CD14-positive monocyte (primary cell): ENCODE data around the gene FN1. TPM values are rescaled to one million over a fixed set of nuclear protein-coding genes. Genes with fewer than 3 reads are reported as not detected.

Source experiments
- DNase-seq, 3 donors: peaks; one replicate each; pipeline ENCODE4 v3.0.0-alpha.2; 2011 to 2022
- H2AFZ ChIP-seq: 2 replicates; pipeline ENCODE4 v1.6.0; 2012; ENCODE audit warnings: mild to moderate bottlenecking, low read depth, low read length, inconsistent platforms; ENCODE audit not compliant: insufficient read depth, poor library complexity, severe bottlenecking
- H3K27ac ChIP-seq, 2 donors: 1 replicate in 1 of 2; 2 replicates in 1 of 2; pipeline ENCODE4 v1.5.1; 2012 to 2013; ENCODE audit warnings: low read length in 2 of 2, control low read depth in 1 of 2, inconsistent platforms in 1 of 2, low read depth in 1 of 2, mild to moderate bottlenecking in 1 of 2
- H3K27me3 ChIP-seq, 2 donors: one replicate each; pipeline versions ENCODE4 v1.6.0 to v1.6.1; 2011 to 2013; ENCODE audit warnings: low read length in 2 of 2; ENCODE audit not compliant: control insufficient read depth in 2 of 2, insufficient read depth in 2 of 2
- H3K36me3 ChIP-seq, 2 donors: replicated peaks in 1 of 2; 1 replicate in 1 of 2; 2 replicates in 1 of 2; pipeline versions ENCODE4 v1.5.1 to v1.6.1; 2012 to 2013; ENCODE audit warnings: low read length in 2 of 2, control low read depth in 1 of 2, inconsistent platforms in 1 of 2, mild to moderate bottlenecking in 1 of 2; ENCODE audit not compliant: insufficient read depth in 2 of 2, control insufficient read depth in 1 of 2
- H3K4me1 ChIP-seq, 2 donors: 1 replicate in 1 of 2; 2 replicates in 1 of 2; pipeline versions ENCODE4 v1.5.1 to v1.6.1; 2012 to 2013; ENCODE audit warnings: low read length in 2 of 2, control low read depth in 1 of 2, inconsistent platforms in 1 of 2, mild to moderate bottlenecking in 1 of 2, moderate library complexity in 1 of 2; ENCODE audit not compliant: insufficient read depth in 2 of 2, control insufficient read depth in 1 of 2
- H3K4me2 ChIP-seq: replicated peaks from 2 replicates; pipeline ENCODE3; 2012; ENCODE audit warnings: low read length, moderate library complexity, mild to moderate bottlenecking; ENCODE audit not compliant: poor library complexity, severe bottlenecking; ENCODE audit errors: extremely low read depth
- H3K4me3 ChIP-seq, 3 experiments: fragments of 200-600 bp in 1 of 3; sonication (generic) in 1 of 3; replicated peaks in 1 of 3; 1 replicate in 2 of 3; 2 replicates in 1 of 3; pipeline ENCODE4 v1.5.1; 2011 to 2013; ENCODE audit warnings: low read length in 3 of 3, mild to moderate bottlenecking in 3 of 3, control low read depth in 2 of 3, low read depth in 2 of 3, inconsistent platforms in 1 of 3, moderate library complexity in 1 of 3
- H3K79me2 ChIP-seq: 2 replicates; pipeline ENCODE4 v1.6.0; 2012; ENCODE audit warnings: mild to moderate bottlenecking, control low read depth, inconsistent platforms, low read length, moderate library complexity; ENCODE audit not compliant: insufficient read depth
- H3K9ac ChIP-seq: 2 replicates; pipeline ENCODE4 v1.6.0; 2017; ENCODE audit warnings: low read length, mild to moderate bottlenecking; ENCODE audit not compliant: insufficient read depth, poor library complexity, severe bottlenecking
- H3K9me3 ChIP-seq, 2 donors: replicated peaks in 1 of 2; 1 replicate in 1 of 2; 2 replicates in 1 of 2; pipeline versions ENCODE4 v1.5.1 to v1.6.1; 2012 to 2013; ENCODE audit warnings: low read length in 2 of 2, control low read depth in 1 of 2; ENCODE audit not compliant: control insufficient read depth in 1 of 2, insufficient read depth in 1 of 2
- H4K20me1 ChIP-seq: 2 replicates; pipeline ENCODE4 v1.6.0; 2012; ENCODE audit warnings: mild to moderate bottlenecking, low read length, control low read depth, moderate library complexity; ENCODE audit not compliant: insufficient read depth
- H3K27ac Mint-ChIP-seq, 7 donors: one replicate each; pipeline ENCODE4 v1.8.0; 2020; ENCODE audit warnings: mild to moderate bottlenecking in 7 of 7, mixed read lengths in 7 of 7, moderate library complexity in 6 of 7, inconsistent platforms in 2 of 7
- H3K27me3 Mint-ChIP-seq, 3 donors: one replicate each; pipeline ENCODE4 v1.8.0; 2021 to 2022; ENCODE audit warnings: low read depth in 3 of 3, mild to moderate bottlenecking in 3 of 3, mixed read lengths in 3 of 3, moderate library complexity in 3 of 3, inconsistent platforms in 1 of 3
- H3K36me3 Mint-ChIP-seq, 2 donors: one replicate each; pipeline ENCODE4 v1.8.0; 2020; ENCODE audit warnings: mixed read lengths in 2 of 2, inconsistent platforms in 1 of 2, mild to moderate bottlenecking in 1 of 2
- H3K4me1 Mint-ChIP-seq: one replicate; pipeline ENCODE4 v1.8.0; 2020; ENCODE audit warnings: mild to moderate bottlenecking, mixed read lengths
- H3K4me3 Mint-ChIP-seq, 2 donors: one replicate each; pipeline ENCODE4 v1.8.0; 2020; ENCODE audit warnings: mild to moderate bottlenecking in 2 of 2, mixed read lengths in 2 of 2, moderate library complexity in 1 of 2
- H3K9me3 Mint-ChIP-seq, 7 donors: one replicate each; pipeline ENCODE4 v1.8.0; 2020 to 2022; ENCODE audit warnings: mixed read lengths in 7 of 7, mild to moderate bottlenecking in 6 of 7, moderate library complexity in 6 of 7, inconsistent platforms in 2 of 7
- WGBS: methylation state at CpG from one replicate; pipeline ENCODE4 v1.1.5; 2013; ENCODE audit warnings: missing lambda C conversion rate; ENCODE audit not compliant: insufficient coverage; 5-methylcytosine and 5-hydroxymethylcytosine counted together
- intact Hi-C, 2 donors: fragments of 100-400 bp; cut with micrococcal nuclease; formaldehyde crosslinking; loops; one replicate each; pipeline versions ENCODE4 v1.15.0 to v1.15.1; 2023
- polyA plus RNA-seq, 3 donors: library from polyadenylated mRNA; depleted of rRNA in 1 of 3; unstranded in 2 of 3; stranded (reverse) in 1 of 3; fragments of 300-500 nt in 2 of 3; fragments of >200 nt in 1 of 3; fragmentation: Illumina TruSeq in 2 of 3; gene quantifications; 1 replicate in 2 of 3; 2 replicates in 1 of 3; pipeline ENCODE4 v1.2.3, GENCODE V29; 2012 to 2021
- TF ChIP-seq, protein P1 (sequence below): fragments of 200-600 bp; IDR thresholded peaks from one replicate; pipeline ENCODE4 v1.8.0; 2022; ENCODE audit warnings: antibody characterized with exemption, mild to moderate bottlenecking

FN1 gene
- polyA plus RNA-seq, 3 donors = 0.21 to 0.72 (median 0.23) TPM

DNA sequence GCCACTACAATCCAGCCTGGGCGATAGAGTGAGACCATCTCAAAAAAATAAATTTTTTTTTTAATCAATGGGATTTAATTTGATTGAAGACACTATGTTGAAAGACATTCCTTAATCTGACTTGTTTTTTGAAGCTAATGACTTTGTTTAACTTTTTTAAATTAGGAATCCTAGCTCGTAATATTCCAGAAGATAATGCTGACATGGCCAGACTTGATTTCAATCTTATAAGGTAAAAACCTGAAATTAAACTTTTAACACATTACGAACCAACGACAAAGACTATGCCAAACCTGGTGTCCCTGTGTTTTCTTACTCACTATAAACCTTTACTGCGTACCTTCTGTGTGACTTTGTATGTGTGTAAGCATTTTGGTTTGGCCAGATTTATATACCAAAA lies 116.4 kb downstream of the FN1 start:
- Histone ChIP-seq H3K27me3 (no peaks in the 10 kb centered on the region), H3K36me3 (peaks cover 31 to 55% of the 10 kb centered on the region in 2 donors), H3K4me1 (no peaks in the 10 kb centered on the region), H2AFZ (no peak overlapping the region), H3K27ac (no peak overlapping the region), H3K4me2 (no peak overlapping the region), H3K79me2 (no peaks in the 10 kb centered on the region), H3K9me3 (no peaks in the 10 kb centered on the region), H4K20me1 (no peaks in the 10 kb centered on the region), H3K9ac (no peak overlapping the region), H3K4me3 (no peak overlapping the region)
- TF ChIP-seq, protein P1, sequence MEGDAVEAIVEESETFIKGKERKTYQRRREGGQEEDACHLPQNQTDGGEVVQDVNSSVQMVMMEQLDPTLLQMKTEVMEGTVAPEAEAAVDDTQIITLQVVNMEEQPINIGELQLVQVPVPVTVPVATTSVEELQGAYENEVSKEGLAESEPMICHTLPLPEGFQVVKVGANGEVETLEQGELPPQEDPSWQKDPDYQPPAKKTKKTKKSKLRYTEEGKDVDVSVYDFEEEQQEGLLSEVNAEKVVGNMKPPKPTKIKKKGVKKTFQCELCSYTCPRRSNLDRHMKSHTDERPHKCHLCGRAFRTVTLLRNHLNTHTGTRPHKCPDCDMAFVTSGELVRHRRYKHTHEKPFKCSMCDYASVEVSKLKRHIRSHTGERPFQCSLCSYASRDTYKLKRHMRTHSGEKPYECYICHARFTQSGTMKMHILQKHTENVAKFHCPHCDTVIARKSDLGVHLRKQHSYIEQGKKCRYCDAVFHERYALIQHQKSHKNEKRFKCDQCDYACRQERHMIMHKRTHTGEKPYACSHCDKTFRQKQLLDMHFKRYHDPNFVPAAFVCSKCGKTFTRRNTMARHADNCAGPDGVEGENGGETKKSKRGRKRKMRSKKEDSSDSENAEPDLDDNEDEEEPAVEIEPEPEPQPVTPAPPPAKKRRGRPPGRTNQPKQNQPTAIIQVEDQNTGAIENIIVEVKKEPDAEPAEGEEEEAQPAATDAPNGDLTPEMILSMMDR = no peak
- Mint-ChIP-seq H3K36me3 (peaks cover 52 to 57% of the 10 kb centered on the region in 2 donors), H3K4me1 (peaks cover 2% of the 10 kb centered on the region), H3K9me3 (peaks cover 0 to 1% (median 0%) of the 10 kb centered on the region in 7 donors), H3K27me3 (no peaks in the 10 kb centered on the region), H3K27ac (no peak overlapping the region), H3K4me3 (no peak overlapping the region)
- intact Hi-C loops = no loop called here
- WGBS = no CpG with 5 or more reads among the region's 5 CpGs
- DNase-seq = no peak

DNA sequence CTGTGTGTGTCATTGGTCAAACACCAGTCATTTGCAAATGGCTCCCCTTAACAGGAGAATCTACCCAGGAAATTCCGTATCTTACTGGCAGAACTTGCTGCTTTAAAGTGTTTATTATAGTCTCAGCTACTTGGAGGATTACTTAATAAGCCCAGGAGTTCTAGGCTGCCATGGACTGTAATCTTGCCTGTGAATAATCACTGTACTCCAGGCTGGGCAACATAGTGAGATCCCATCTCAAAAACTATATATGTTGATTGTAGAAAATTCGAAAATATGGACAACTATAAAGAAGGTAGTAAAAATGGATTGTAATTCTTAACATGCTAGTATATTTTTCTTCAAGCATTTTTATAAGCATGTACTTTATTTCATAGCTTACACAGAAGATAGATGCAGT lies 119.5 kb downstream of the FN1 start:
- peaks cover 10 to 12% of the 10 kb centered on the region in 2 donors for H3K4me1 ChIP-seq
- H3K4me2 ChIP-seq = no peak overlapping the region
- Mint-ChIP-seq H3K27me3 (no peaks in the 10 kb centered on the region), H3K4me1 (peaks cover 19% of the 10 kb centered on the region), H3K27ac (no peak overlapping the region), H3K9me3 (peaks cover 0 to 1% (median 0%) of the 10 kb centered on the region in 7 donors), H3K36me3 (peaks cover 30 to 37% of the 10 kb centered on the region in 2 donors), H3K4me3 (no peak overlapping the region)
- TF ChIP-seq, protein P1 = no peak
- peaks cover 25 to 34% of the 10 kb centered on the region in 2 donors for H3K36me3 ChIP-seq
- no peaks in the 10 kb centered on the region for H4K20me1 ChIP-seq
- H3K9me3 ChIP-seq = no peaks in the 10 kb centered on the region
- no peak overlapping the region for H3K4me3 ChIP-seq
- H3K27ac ChIP-seq = no peak overlapping the region
- no peak overlapping the region for H2AFZ ChIP-seq
- no peak overlapping the region for H3K9ac ChIP-seq
- no peak for DNase-seq
- peaks cover 8% of the 10 kb centered on the region for H3K79me2 ChIP-seq
- intact Hi-C loops = no loop called here
- H3K27me3 ChIP-seq = no peaks in the 10 kb centered on the region
- WGBS = no CpG with 5 or more reads among the region's 2 CpGs
